WI38 (cell line): ENCODE results near the gene SDK2.

Experiments
- H3K4me3 ChIP-seq: 2 replicates; pipeline ENCODE4 v1.5.1; 2011; ENCODE audit warnings: low read depth, mild to moderate bottlenecking, control low read depth, low read length
- CTCF ChIP-seq: IDR thresholded peaks from 2 replicates; pipeline ENCODE4 v1.5.1; 2012; ENCODE audit warnings: low read depth, mild to moderate bottlenecking, control low read depth, low read length

SDK2 gene

GRCh38 chr17:73430848-73431247 is 213.4 kb downstream of the SDK2 start:
- no peak for TF ChIP-seq CTCF
- H3K4me3 ChIP-seq = no peak overlapping the region

GRCh38 chr17:73430165-73430680 is 214.0 kb downstream of the SDK2 start:
- TF ChIP-seq CTCF = no peak
- no peak overlapping the region for H3K4me3 ChIP-seq

- TF ChIP-seq CTCF = peak; percentile 96
- no peak overlapping the region for H3K4me3 ChIP-seq
Measured at GRCh38 chr17:73429440-73430164, 214.6 kb downstream of the SDK2 start.

GRCh38 chr17:73427198-73427597 is 217.0 kb downstream of the SDK2 start:
- no peak overlapping the region for H3K4me3 ChIP-seq
- TF ChIP-seq CTCF = no peak

GRCh38 chr17:73424571-73424970 is 219.7 kb downstream of the SDK2 start:
- TF ChIP-seq CTCF = no peak
- H3K4me3 ChIP-seq = no peak overlapping the region

- H3K4me3 ChIP-seq = no peak overlapping the region
- no peak for TF ChIP-seq CTCF
Measured at GRCh38 chr17:73423806-73424205, 220.4 kb downstream of the SDK2 start.

GRCh38 chr17:73423159-73423715 is 221.0 kb downstream of the SDK2 start:
- no peak for TF ChIP-seq CTCF
- no peak overlapping the region for H3K4me3 ChIP-seq
